ENCODE measurements around the gene MSGN1.
"Not testable (repeated sequence)": the region's sequence is repeated elsewhere in the genome, so short reads cannot be mapped to it uniquely, and the experiment has no call there.

The MSGN1 gene

GRCh38 chr2:17805717-17806363 is 10.4 kb upstream of the MSGN1 start:
- no peak for DNase-seq (ENCODE audit: low spot score)

GRCh38 chr2:17813010-17813741 is 3.1 kb upstream of the MSGN1 start:
- no peak for DNase-seq (ENCODE audit: low spot score)

- DNase-seq (ENCODE audit: low spot score): no peak
These were observed 2.4 kb upstream of the MSGN1 start for GRCh38 chr2:17813742-17814473.

GRCh38 chr2:17814601-17815000 is 1.7 kb upstream of the MSGN1 start:
- DNase-seq (ENCODE audit: low spot score): no peak

- no peak for DNase-seq (ENCODE audit: low spot score)
These were observed 634 bp upstream of the MSGN1 start for GRCh38 chr2:17815468-17816184.

GRCh38 chr2:17818235-17818815 is 2.1 kb downstream of the MSGN1 start:
- DNase-seq (ENCODE audit: low spot score): no peak

GRCh38 chr2:17821080-17821479 is 4.8 kb downstream of the MSGN1 start:
- DNase-seq (ENCODE audit: low spot score): no peak

- no peak for DNase-seq (ENCODE audit: low spot score)
These were observed 5.5 kb downstream of the MSGN1 start for GRCh38 chr2:17821535-17822444.

GRCh38 chr2:17822445-17823117 is 6.3 kb downstream of the MSGN1 start:
- no peak for DNase-seq (ENCODE audit: low spot score)

- DNase-seq (ENCODE audit: low spot score): not testable (repeated sequence)
These were observed 7.4 kb downstream of the MSGN1 start for GRCh38 chr2:17823646-17824045.

- DNase-seq (ENCODE audit: low spot score): no peak
These were observed 11.1 kb downstream of the MSGN1 start for GRCh38 chr2:17827316-17827715.

- DNase-seq (ENCODE audit: low spot score): no peak
These were observed 11.5 kb downstream of the MSGN1 start for GRCh38 chr2:17827785-17828184.

- peak; percentile 50 for DNase-seq (ENCODE audit: low spot score)
These were observed 14.1 kb downstream of the MSGN1 start for GRCh38 chr2:17830053-17831034.

GRCh38 chr2:17835516-17835915 is 19.3 kb downstream of the MSGN1 start:
- no peak for DNase-seq (ENCODE audit: low spot score)

GRCh38 chr2:17839959-17840358 is 23.7 kb downstream of the MSGN1 start:
- DNase-seq (ENCODE audit: low spot score): no peak

- DNase-seq (ENCODE audit: low spot score): no peak
These were observed 27.2 kb downstream of the MSGN1 start for GRCh38 chr2:17843457-17843856.

- no peak for DNase-seq (ENCODE audit: low spot score)
These were observed 29.5 kb downstream of the MSGN1 start for GRCh38 chr2:17845806-17846205.

- no peak for DNase-seq (ENCODE audit: low spot score)
These were observed 30.4 kb downstream of the MSGN1 start for GRCh38 chr2:17846676-17847075.

GRCh38 chr2:17847236-17847635 is 31.0 kb downstream of the MSGN1 start:
- DNase-seq (ENCODE audit: low spot score): no peak
